ENCODE results near the gene SLC23A3.
"Not testable (repeated sequence)": the region's sequence is repeated elsewhere in the genome, so short reads cannot be mapped to it uniquely, and the experiment has no call there.

SLC23A3 gene

DNA sequence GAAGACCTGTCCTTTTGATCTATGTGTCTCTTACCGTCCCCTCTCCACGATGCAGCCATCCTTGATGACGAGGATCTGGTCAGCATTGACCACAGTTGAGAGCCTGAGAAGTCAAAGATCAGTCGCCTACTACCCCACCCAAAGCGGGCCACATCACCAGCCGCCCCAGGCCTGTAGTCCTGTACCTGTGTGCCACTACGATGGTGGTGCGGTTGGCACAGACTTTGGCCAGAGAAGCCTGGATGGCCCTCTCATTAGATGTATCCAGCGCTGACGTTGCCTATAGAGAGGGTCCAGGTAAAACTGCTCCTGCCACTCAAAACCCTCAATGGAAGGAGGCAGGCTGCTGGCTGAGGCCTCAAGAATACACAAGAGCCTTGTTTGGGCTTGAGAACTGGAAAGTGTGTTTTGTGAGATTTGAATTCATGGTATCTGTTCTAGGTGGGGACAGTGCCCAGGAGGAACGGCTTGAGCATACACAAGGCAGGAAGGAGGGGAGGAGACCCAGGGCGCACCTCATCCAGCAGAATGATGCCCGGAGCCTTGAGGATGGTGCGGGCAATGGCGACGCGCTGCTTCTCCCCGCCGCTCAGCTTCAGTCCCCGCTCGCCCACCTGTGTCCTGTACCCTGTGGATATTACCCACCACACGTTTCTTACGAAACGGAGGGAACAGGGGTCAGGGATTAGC is 40.5 kb upstream of the SLC23A3 start:
- H3K27me3 ChIP-seq (ENCODE audit: control insufficient read depth, insufficient read depth, low read length) = no peaks in the 10 kb centered on the region
- peaks cover 21% of the 10 kb centered on the region for H3K36me3 ChIP-seq (ENCODE audit: control insufficient read depth, insufficient read depth, low read length)
- H3K27ac ChIP-seq (ENCODE audit: low read depth, low read length) = no peak overlapping the region
- no peak overlapping the region for H3K4me3 ChIP-seq (ENCODE audit: low read length)
- no peak overlapping the region for H3K9ac ChIP-seq (ENCODE audit: low read length)
- peaks cover 12% of the 10 kb centered on the region for H3K4me1 ChIP-seq (ENCODE audit: control insufficient read depth, insufficient read depth, low read length)

DNA sequence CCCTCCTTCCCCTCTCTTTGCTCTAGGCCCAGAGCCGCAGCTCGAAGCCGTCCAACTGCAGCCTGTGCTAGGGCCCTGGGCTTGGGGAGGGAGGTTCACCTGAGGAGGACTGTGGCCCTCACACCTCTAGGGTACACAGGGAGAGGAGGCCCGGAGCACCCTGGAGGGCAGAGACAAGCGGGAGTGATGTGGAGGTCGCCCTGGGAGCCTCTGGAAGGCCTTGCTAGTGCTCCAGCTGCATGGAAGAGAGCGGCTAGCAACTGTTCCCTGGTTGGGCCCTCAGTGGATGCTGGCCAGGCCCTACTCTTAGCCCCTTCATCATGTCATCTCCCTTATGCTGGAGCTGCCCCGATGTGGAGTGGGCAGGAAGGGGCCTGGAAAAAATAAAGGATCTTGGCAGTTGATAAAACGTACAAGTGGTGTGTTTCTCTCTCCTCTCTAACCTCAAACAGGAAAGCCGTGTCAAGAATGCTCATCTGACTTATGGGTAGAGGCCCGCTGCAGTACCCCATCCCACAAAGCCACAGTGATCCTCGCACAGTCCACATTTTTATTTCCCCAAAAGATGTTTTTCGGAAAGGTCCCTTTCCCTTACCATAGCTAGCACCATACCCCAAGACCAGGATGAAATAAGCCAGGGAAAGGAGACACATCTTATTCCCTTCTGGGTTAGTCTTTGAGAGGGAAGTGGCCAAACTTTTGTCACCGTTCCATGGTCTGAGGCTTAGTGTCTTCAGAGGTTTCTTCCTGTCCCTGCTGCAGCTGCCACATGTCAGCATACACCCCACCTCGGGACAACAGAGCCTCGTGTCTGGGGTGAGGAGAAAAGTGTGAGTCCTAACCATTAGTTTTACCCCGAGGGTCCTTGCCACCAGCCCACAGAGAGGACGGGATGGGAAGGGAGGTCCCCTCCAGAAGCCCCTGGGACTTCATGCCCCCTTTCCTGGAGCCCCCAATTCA is 39.7 kb upstream of the SLC23A3 start:
- H3K27ac ChIP-seq (ENCODE audit: low read depth, low read length) = no peak overlapping the region

DNA sequence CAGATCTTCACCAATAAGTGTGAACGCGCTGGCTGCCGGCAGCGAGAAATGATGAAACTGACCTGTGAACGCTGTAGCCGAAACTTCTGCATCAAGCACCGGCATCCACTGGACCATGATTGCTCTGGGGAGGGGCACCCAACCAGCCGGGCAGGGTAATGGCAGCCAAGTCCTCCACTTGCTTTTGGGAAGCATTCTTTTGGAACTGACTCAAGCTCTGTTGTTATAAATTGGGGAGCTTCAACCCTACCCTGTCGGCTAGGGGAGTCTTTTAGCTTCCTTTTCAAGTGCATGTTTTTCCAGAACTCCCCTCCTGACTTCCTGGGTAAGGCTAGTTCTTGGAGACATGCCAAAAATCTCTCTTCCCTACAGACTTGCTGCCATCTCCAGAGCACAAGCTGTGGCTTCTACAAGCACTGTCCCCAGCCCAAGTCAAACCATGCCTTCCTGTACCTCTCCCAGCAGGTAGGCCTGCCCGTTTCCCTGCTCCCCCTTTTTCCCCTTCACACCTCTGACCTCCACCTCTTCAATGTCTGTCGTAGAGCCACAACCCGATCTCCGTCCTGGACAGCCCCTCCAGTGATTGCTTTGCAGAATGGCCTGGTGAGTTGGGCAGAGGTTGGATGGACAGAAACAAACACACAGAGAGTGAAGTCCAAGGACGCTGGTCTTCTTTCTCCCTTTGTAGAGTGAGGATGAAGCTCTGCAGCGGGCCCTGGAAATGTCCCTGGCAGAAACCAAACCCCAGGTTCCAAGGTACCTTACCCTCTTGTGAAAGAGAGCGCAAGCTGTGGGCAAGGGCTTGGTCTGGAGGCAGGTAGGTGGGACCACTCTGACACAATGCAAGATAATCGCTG is 38.3 kb upstream of the SLC23A3 start:
- H3K9ac ChIP-seq (ENCODE audit: low read length) = no peak overlapping the region
- H3K36me3 ChIP-seq (ENCODE audit: control insufficient read depth, insufficient read depth, low read length) = peaks cover 11% of the 10 kb centered on the region
- peaks cover 12% of the 10 kb centered on the region for H3K4me1 ChIP-seq (ENCODE audit: control insufficient read depth, insufficient read depth, low read length)
- no peak overlapping the region for H3K27ac ChIP-seq (ENCODE audit: low read depth, low read length)
- H3K4me3 ChIP-seq (ENCODE audit: low read length) = peak overlapping the region; percentile 63
- H3K27me3 ChIP-seq (ENCODE audit: control insufficient read depth, insufficient read depth, low read length) = no peaks in the 10 kb centered on the region

More for the DNA sequence above, 39.7 kb upstream of the SLC23A3 start:
- H3K27me3 ChIP-seq (ENCODE audit: control insufficient read depth, insufficient read depth, low read length) = no peaks in the 10 kb centered on the region
- H3K4me3 ChIP-seq (ENCODE audit: low read length) = no peak overlapping the region
- peaks cover 17% of the 10 kb centered on the region for H3K36me3 ChIP-seq (ENCODE audit: control insufficient read depth, insufficient read depth, low read length)
- no peak overlapping the region for H3K9ac ChIP-seq (ENCODE audit: low read length)
- peaks cover 12% of the 10 kb centered on the region for H3K4me1 ChIP-seq (ENCODE audit: control insufficient read depth, insufficient read depth, low read length)

DNA sequence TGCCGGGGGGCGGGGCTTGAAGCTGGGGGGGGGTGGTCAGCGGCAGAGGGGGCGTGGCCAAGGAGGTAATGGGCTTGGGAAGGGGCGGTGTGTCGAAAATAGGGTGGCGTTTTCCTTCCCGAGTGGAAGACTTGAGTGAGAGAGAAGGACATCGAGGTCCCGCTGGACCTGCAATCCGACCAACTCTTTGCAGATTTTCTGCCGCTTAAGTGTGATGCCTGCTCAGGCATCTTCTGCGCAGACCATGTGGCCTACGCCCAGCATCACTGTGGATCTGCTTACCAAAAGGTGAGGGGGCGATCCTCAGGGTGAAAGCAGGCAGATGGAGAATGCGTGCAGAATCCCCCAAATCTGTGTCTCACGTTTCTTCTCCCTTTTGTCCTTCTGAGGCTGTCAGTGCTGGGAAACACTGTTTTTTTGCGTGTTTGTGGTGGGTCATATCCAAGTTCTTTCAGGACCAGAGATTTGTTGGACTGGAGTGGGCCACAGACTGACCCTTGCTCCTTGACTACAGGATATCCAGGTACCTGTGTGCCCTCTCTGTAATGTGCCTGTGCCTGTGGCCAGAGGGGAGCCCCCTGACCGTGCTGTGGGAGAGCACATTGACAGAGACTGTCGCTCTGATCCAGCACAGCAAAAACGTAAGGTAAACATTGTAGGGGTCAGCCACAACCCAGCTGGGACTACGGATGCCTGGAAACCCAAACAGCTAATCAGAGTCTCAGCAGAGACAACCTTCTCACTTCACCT is 37.5 kb upstream of the SLC23A3 start:
- peak overlapping the region; percentile 63 for H3K4me3 ChIP-seq (ENCODE audit: low read length)
- H3K4me1 ChIP-seq (ENCODE audit: control insufficient read depth, insufficient read depth, low read length) = peaks cover 12% of the 10 kb centered on the region
- no peaks in the 10 kb centered on the region for H3K27me3 ChIP-seq (ENCODE audit: control insufficient read depth, insufficient read depth, low read length)
- H3K27ac ChIP-seq (ENCODE audit: low read depth, low read length) = peak overlapping the region; percentile 95
- peaks cover 11% of the 10 kb centered on the region for H3K36me3 ChIP-seq (ENCODE audit: control insufficient read depth, insufficient read depth, low read length)
- H3K9ac ChIP-seq (ENCODE audit: low read length) = peak overlapping the region; percentile 19

DNA sequence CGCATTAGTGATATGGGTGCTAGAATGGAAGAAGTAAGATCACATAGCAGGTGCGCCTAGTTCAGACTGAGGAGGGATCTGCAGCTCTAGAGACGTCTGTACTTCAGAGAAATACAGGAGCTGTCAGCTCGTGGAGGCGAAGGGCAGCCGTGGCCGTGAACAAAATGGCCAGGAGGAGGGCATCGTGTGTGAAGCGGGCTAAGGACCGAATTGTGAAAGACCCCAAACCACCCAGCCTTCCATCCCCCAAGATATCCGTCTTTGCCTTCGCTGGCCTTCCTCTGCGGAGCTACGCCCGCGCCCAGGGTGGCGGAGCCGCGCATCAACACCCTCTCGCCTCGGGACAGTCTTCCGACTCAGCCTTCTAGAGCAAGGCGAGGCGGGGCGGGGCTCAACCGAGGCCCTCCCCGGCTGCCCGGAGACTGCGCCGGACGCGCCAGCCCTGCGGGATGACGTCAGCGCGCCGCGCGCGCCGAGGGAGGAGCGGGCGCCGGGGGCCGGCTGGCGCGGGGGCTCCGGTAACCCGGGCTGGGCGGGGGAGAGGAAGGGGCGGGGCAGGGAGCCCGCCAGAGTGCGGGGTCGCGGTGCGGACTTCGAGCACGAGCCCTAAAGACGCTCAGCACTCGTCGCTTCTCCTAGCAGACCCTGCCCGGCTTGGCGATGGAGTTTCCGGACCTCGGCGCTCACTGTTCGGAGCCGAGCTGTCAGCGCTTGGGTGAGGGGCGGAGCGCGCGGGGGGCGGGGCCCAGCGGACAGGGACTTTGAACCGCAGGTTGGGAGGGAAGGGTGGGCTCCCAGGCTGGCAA is 36.7 kb upstream of the SLC23A3 start, which contains the start of gene ZFAND2B:
Gene ZFAND2B (plus strand): TSS at position 455 of the 806 bp plus-strand sequence. CDS start 206 bp downstream, at position 661.
- peaks cover 11% of the 10 kb centered on the region for H3K36me3 ChIP-seq (ENCODE audit: control insufficient read depth, insufficient read depth, low read length)
- H3K4me3 ChIP-seq (ENCODE audit: low read length) = peak within 1 kb of the TSS; percentile 85
- H3K9ac ChIP-seq (ENCODE audit: low read length) = peak within 1 kb of the TSS; percentile 98
- peaks cover 12% of the 10 kb centered on the region for H3K4me1 ChIP-seq (ENCODE audit: control insufficient read depth, insufficient read depth, low read length)
- H3K27ac ChIP-seq (ENCODE audit: low read depth, low read length) = peak within 1 kb of the TSS; percentile 95
- H3K27me3 ChIP-seq (ENCODE audit: control insufficient read depth, insufficient read depth, low read length) = no peaks in the 10 kb centered on the region

DNA sequence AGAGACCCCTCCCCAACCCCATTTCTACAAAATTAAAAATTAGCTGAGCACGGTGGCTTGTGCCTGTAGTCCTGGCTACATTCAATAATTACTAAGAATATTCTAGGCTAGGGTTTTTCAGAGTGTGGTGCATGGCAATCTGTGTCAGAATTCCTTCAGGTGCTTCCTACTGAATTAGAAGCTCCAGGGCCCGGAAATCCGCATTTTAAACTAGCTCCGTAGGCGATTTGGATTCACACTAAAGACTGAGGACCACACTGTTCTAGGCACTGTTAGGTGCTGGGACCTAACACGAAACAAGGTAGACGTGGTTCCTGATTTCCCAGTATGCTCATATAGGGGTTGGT is 36.1 kb upstream of the SLC23A3 start:
- no peaks in the 10 kb centered on the region for H3K27me3 ChIP-seq (ENCODE audit: control insufficient read depth, insufficient read depth, low read length)
- peaks cover 12% of the 10 kb centered on the region for H3K4me1 ChIP-seq (ENCODE audit: control insufficient read depth, insufficient read depth, low read length)
- peak overlapping the region; percentile 85 for H3K4me3 ChIP-seq (ENCODE audit: low read length)
- peak overlapping the region; percentile 98 for H3K9ac ChIP-seq (ENCODE audit: low read length)
- peak overlapping the region; percentile 90 for H3K27ac ChIP-seq (ENCODE audit: low read depth, low read length)
- peaks cover 11% of the 10 kb centered on the region for H3K36me3 ChIP-seq (ENCODE audit: control insufficient read depth, insufficient read depth, low read length)

DNA sequence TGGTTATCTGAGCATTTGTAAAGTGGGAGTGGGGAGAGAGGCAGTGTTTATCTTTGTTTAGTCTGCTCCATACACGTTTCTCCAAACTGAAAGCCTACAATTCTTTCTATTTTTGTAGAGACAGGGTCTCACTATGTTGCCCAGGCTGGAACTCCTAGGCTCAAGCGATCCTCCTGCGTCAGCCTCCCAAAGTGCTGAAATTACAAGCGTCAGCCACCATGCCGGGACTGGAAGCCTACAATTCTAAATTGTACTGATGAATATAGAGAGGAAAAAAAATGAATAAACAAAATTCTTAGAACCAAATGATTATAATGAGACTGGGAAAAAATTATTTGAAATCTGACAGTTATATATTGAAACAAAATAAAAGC is 35.3 kb upstream of the SLC23A3 start:
- Histone ChIP-seq H3K9ac (ENCODE audit: low read length) (no peak overlapping the region), H3K4me3 (ENCODE audit: low read length) (no peak overlapping the region), H3K27ac (ENCODE audit: low read depth, low read length) (no peak overlapping the region), H3K4me1 (ENCODE audit: control insufficient read depth, insufficient read depth, low read length) (peaks cover 12% of the 10 kb centered on the region), H3K27me3 (ENCODE audit: control insufficient read depth, insufficient read depth, low read length) (no peaks in the 10 kb centered on the region), H3K36me3 (ENCODE audit: control insufficient read depth, insufficient read depth, low read length) (peaks cover 11% of the 10 kb centered on the region)

DNA sequence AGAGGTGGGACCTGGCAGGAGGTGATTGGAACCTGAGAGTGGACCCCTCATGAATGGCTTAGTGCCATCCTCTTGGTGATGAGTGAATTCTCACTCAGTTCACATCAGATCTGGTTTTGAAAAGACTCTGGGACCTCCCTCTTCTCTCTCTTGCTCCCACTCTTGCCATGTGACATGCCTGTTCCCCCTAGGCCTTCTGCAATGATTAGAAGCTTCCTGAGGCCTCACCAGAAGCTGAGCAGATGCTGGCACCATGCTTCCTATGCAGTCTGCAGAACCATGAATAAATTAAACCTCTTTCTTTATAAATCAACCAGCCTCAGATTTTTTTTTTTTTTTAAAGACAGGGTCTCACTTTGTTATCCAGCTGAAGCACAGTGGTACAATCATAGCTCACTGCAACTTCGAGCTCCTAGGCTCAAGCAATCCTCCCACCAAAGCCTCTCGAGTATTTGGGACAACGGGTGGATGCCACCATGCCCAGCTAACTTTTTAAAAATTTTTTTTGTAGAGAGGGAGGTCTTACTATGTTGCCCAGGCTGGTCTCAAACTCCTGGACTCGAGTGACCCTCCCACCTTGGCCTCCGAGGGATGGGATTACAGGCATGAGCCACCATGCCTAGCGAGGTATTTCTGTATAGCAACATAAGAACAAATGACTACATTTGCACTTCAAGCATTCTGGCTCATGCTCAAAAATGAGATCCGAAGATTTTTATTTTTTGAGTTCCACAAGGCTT is 34.8 kb upstream of the SLC23A3 start:
- peaks cover 11% of the 10 kb centered on the region for H3K36me3 ChIP-seq (ENCODE audit: control insufficient read depth, insufficient read depth, low read length)
- H3K9ac ChIP-seq (ENCODE audit: low read length) = no peak overlapping the region
- no peak overlapping the region for H3K4me3 ChIP-seq (ENCODE audit: low read length)
- H3K27me3 ChIP-seq (ENCODE audit: control insufficient read depth, insufficient read depth, low read length) = no peaks in the 10 kb centered on the region
- H3K4me1 ChIP-seq (ENCODE audit: control insufficient read depth, insufficient read depth, low read length) = peaks cover 12% of the 10 kb centered on the region
- no peak overlapping the region for H3K27ac ChIP-seq (ENCODE audit: low read depth, low read length)

DNA sequence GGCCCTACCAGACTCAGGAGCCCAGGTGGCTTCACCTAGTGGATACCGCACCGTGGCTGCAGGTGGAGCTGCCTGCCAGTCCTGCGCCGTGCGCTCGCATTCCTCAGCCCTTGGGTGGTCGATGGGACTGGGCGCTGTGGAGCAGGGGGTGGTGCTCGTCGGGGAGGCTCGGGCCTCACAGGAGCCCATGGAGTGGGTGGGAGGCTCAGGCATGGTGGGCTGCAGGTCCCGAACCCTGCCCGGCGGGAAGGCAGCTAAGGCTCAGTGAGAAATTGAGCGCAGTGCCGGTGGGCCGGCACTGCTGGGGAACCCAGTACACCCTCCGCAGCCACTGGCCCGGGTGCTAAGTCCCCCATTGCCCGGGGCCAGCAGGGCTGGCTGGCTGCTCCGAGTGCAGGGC is 31.5 kb upstream of the SLC23A3 start:
- not testable (repeated sequence) for H3K9ac ChIP-seq (ENCODE audit: low read length); H3K4me1 ChIP-seq (ENCODE audit: control insufficient read depth, insufficient read depth, low read length); H3K4me3 ChIP-seq (ENCODE audit: low read length); H3K27ac ChIP-seq (ENCODE audit: low read depth, low read length); H3K27me3 ChIP-seq (ENCODE audit: control insufficient read depth, insufficient read depth, low read length); H3K36me3 ChIP-seq (ENCODE audit: control insufficient read depth, insufficient read depth, low read length)

DNA sequence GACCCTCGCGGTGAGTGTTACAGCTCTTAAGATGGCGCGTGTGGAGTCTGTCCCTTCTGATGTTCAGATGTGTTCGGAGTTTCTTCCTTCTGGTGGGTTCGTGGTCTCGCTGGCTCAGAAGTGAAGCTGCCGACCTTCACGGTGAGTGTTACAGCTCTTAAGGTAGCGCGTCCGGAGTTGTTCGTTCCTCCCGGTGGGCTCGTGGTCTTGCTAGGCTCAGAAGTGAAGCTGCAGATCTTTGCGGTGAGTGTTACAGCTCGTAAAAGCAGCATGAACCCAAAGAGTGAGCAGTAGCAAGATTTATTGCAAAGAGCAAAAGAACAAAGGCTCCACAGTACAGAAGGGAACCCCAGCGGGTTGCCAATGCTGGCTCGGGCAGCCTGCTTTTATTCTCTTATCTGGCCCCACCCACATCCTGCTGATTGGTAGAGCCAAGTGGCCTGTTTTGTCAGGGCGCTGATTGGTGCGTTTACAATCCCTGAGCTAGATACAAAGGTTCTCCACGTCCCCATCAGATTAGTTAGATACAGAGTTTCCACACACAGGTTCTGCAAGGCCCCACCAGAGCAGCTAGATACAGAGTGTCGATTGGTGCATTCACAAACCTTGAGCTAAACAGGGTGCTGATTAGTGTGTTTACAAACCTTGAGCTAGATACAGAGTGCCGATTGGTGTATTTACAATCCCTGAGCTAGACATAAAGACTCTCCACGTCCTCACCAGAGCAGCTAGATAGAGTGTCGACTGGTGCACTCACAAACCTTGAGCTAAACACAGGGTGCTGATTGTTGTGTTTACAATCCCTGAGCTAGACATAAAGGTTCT is 30.9 kb upstream of the SLC23A3 start:
- H3K27ac ChIP-seq (ENCODE audit: low read depth, low read length); H3K9ac ChIP-seq (ENCODE audit: low read length); H3K36me3 ChIP-seq (ENCODE audit: control insufficient read depth, insufficient read depth, low read length); H3K4me3 ChIP-seq (ENCODE audit: low read length); H3K27me3 ChIP-seq (ENCODE audit: control insufficient read depth, insufficient read depth, low read length); H3K4me1 ChIP-seq (ENCODE audit: control insufficient read depth, insufficient read depth, low read length): not testable (repeated sequence)

Data from rectal smooth muscle tissue (tissue), 1 donor.